Mucosa of descending colon (tissue), 3 donors: ENCODE results near the gene MAML2. TPM values are rescaled to one million over a fixed set of nuclear protein-coding genes. Genes with fewer than 3 reads are reported as not detected.
A peak's percentile ranks its signal among the peaks of the same experiment; 100 is the strongest.

Source experiments
- ATAC-seq: fragments of 200-7000 bp; cut with Tn5 transposase; one replicate; pipeline ENCODE4 v1.9.1; 2020; ENCODE audit warnings: mild to moderate bottlenecking, moderate library complexity
- DNase-seq, 3 donors: peaks; one replicate each; pipeline ENCODE4 v3.0.0-alpha.2; 2020
- H3K36me3 ChIP-seq: fragments of 200-600 bp; one replicate; pipeline ENCODE4 v1.8.0; 2021; ENCODE audit warnings: low read depth, mild to moderate bottlenecking
- H3K4me1 ChIP-seq: fragments of 200-600 bp; one replicate; pipeline ENCODE4 v1.8.0; 2021; ENCODE audit warnings: low read depth, mild to moderate bottlenecking
- H3K4me3 ChIP-seq: fragments of 200-600 bp; one replicate; pipeline ENCODE4 v1.8.0; 2021; ENCODE audit warnings: mild to moderate bottlenecking
- H3K9me3 ChIP-seq: fragments of 200-600 bp; one replicate; pipeline ENCODE4 v1.8.0; 2021; ENCODE audit warnings: mild to moderate bottlenecking
- intact Hi-C, 2 donors: fragments of 100-400 bp; cut with DNase I in 1 of 2; cut with micrococcal nuclease in 1 of 2; formaldehyde crosslinking; loops; one replicate each; pipeline versions ENCODE4 v1.11.0 to v1.11.1; 2022; cut with DNase I, micrococcal nuclease
- total RNA-seq, 3 donors: library from RNA; stranded (reverse); fragmentation: NEBNext Ultra II Directional in 2 of 3; extraction: Animal tissue kit (Norgen Biotek cat#: 25700) in 2 of 3; gene quantifications; one replicate each; pipeline versions ENCODE4 v1.2.1 to v1.2.4, GENCODE V29; 2021 to 2023
- TF ChIP-seq, protein P1 (sequence below): fragments of 200-600 bp; IDR thresholded peaks from one replicate; pipeline ENCODE4 v1.8.0; 2022; ENCODE audit warnings: antibody characterized with exemption, mild to moderate bottlenecking
- donor health status: DM: no; HTN: no; CAD: no; lungs with moderate emphysema.
- donor health status: DM: no; HTN: no; CAD: no.
- donor health status: DM: no; HTN: yes; CAD: no.

The MAML2 gene
- total RNA-seq, 3 donors from 2014 or later: 15.2 to 26.4 (median 15.8) TPM

DNA sequence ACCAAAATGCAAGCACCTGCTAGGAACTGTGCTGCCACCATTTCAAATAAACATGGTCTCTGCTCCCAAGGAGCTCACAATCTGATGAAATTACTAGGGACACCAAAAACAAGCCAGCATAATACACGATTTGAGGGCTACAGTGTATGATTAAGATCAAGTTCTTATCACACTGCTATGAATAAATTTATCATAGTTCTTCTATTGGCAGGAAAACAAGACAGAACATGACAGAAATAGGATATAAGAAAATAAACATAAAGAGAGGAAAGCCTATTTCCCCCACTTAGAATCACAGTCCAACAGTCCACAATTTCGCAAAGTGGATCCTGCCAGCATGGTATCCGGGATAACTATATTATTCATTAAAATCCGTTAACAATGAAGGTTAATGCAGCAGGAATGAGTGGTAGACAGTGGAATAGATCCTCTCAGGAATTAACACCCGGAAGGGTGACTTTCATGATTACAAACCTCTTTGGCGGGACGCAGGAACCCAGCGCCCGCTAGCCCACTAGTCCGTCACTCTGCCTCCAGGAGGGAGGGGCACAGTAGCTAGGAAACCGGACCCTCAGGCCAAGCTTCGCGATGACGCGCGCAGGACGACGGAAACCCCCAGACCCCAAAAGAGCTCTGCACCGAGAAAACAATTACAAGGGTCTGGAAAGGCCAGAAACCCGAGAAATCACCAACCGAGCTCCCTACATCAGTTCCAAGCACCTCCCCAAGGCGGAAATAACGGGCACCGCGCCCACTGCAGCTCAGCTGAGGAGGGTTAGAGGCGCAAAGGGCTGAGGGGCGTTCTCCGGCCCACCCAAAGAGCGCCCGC, 46.1 kb upstream of the MAML2 start:
- peaks cover 7% of the 10 kb centered on the region for H3K4me1 ChIP-seq
- DNase-seq: no peak
- H3K4me3 ChIP-seq: peak overlapping the region; percentile 77
- TF ChIP-seq, protein P1, sequence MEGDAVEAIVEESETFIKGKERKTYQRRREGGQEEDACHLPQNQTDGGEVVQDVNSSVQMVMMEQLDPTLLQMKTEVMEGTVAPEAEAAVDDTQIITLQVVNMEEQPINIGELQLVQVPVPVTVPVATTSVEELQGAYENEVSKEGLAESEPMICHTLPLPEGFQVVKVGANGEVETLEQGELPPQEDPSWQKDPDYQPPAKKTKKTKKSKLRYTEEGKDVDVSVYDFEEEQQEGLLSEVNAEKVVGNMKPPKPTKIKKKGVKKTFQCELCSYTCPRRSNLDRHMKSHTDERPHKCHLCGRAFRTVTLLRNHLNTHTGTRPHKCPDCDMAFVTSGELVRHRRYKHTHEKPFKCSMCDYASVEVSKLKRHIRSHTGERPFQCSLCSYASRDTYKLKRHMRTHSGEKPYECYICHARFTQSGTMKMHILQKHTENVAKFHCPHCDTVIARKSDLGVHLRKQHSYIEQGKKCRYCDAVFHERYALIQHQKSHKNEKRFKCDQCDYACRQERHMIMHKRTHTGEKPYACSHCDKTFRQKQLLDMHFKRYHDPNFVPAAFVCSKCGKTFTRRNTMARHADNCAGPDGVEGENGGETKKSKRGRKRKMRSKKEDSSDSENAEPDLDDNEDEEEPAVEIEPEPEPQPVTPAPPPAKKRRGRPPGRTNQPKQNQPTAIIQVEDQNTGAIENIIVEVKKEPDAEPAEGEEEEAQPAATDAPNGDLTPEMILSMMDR: no peak
- intact Hi-C loops: no loop called here
- no peaks in the 10 kb centered on the region for H3K9me3 ChIP-seq
- no peaks in the 10 kb centered on the region for H3K36me3 ChIP-seq
- peak; percentile 65 for ATAC-seq

DNA sequence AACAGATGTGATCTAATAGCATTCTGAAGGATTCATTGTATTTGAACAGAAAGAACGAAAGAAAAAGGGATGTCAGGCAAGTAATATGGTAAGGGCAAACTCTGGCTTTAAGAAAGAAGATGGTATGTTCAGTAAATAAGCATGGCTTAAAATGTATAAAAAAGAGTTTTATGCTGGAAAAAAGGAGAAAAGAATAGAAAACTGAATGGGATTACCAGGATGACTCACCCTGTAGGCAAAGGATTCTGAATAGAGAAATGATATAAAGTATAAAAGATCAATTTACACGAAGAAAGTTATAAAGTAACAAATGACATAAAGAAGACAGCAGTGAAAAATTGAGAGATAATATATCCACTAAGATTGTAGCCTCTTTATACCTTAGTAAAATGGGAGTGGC, 42.2 kb upstream of the MAML2 start:
- DNase-seq: no peak
- intact Hi-C loops: no loop called here

DNA sequence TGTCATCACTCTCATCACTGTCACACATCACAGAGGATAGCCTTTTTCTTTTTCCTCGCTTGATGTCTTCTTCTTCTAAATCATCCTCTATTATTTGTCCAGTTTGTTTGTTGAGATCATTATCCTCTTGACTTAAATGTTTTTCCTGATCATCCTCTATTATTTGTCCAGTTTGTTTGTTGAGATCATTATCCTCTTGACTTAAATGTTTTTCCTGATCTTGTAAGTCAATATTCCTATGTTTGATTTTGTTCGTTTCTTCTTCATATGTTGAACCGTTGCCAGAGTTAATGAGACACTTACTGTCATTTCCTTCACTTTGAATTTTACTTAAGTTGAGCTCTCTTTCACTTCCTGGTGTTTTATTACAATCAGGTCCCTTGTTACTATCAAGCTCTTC, 41.2 kb upstream of the MAML2 start:
- TF ChIP-seq, protein P1: no peak
- H3K4me1 ChIP-seq: peaks cover 7% of the 10 kb centered on the region
- ATAC-seq (no peak), DNase-seq (no peak)
- H3K4me3 ChIP-seq: no peak overlapping the region
- intact Hi-C loops: no loop called here
- no peaks in the 10 kb centered on the region for H3K9me3 ChIP-seq
- H3K36me3 ChIP-seq: no peaks in the 10 kb centered on the region

More for the DNA sequence above, 42.2 kb upstream of the MAML2 start:
- H3K36me3 ChIP-seq: no peaks in the 10 kb centered on the region
- TF ChIP-seq, protein P1: no peak
- H3K4me3 ChIP-seq: no peak overlapping the region
- peaks cover 7% of the 10 kb centered on the region for H3K4me1 ChIP-seq
- no peak for ATAC-seq
- H3K9me3 ChIP-seq: no peaks in the 10 kb centered on the region

DNA sequence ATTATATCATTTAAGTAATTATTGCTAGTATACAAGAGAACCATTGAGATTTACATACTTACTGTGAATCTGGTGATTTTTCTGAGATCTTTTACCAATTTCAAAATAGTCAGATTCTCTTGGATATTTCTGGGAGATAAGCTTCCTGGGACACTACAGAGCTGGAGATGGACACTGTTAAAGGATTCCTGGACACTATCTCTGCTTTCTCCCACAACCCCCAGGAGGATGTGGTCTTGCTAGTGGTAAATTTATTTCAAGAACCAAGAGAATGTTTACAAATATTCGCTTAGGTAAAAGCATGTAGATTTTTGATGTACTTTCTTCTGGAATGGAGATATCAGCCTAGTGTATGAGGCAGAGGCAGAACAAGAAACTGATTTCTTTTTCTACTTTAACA, 33.8 kb upstream of the MAML2 start:
- intact Hi-C loops: no loop called here

DNA sequence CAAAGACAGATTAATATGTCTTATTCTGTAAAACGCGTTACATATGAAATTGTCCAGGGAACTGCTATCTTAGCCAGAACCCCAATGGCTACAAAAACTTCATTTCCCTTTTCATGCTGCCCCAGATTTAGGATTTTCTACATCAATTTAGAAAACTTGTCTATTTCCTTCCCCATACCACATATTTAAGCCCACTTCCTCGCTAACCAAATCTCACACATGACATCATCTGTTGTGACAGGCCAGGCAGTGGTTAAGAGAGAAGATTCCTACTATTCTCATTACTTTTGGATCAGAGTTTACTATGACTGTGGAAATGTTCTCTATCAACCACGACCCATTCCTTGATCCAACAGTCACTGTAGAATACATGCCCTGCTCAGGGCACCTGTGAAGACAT, 30.8 kb upstream of the MAML2 start:
- TF ChIP-seq, protein P1: no peak
- ATAC-seq (no peak), DNase-seq (no peak)
- no peaks in the 10 kb centered on the region for H3K4me1 ChIP-seq
- peaks cover 2% of the 10 kb centered on the region for H3K9me3 ChIP-seq
- intact Hi-C loops: no loop called here
- no peaks in the 10 kb centered on the region for H3K36me3 ChIP-seq
- H3K4me3 ChIP-seq: no peak overlapping the region

More for the DNA sequence above, 33.8 kb upstream of the MAML2 start:
- Histone ChIP-seq H3K4me1 (no peaks in the 10 kb centered on the region), H3K9me3 (no peaks in the 10 kb centered on the region), H3K4me3 (no peak overlapping the region), H3K36me3 (no peaks in the 10 kb centered on the region)
- TF ChIP-seq, protein P1: no peak
- DNase-seq (no peak), ATAC-seq (no peak)
